GM21381 (cell line): ENCODE data around the gene ZNF777.
"Not testable (repeated sequence)": the region's sequence is repeated elsewhere in the genome, so short reads cannot be mapped to it uniquely, and the experiment has no call there.

Source experiments
- ATAC-seq: cut with Tn5 transposase; IDR thresholded peaks from one replicate; pipeline ENCODE4 v1.9.1; 2021; ENCODE audit warnings: mild to moderate bottlenecking, moderate library complexity; ENCODE audit not compliant: unreplicated experiment

The ZNF777 gene

GRCh38 chr7:149420006-149420405 lies 40.9 kb downstream of the ZNF777 start:
- ATAC-seq: no peak

- peak; percentile 24 for ATAC-seq
These were observed 45.3 kb downstream of the ZNF777 start for GRCh38 chr7:149415391-149416071.

GRCh38 chr7:149414745-149415390 lies 46.0 kb downstream of the ZNF777 start:
- peak; percentile 67 for ATAC-seq

- ATAC-seq: no peak
These were observed 46.7 kb downstream of the ZNF777 start for GRCh38 chr7:149414171-149414570.

GRCh38 chr7:149413083-149413482 lies 47.8 kb downstream of the ZNF777 start:
- ATAC-seq: not testable (repeated sequence)

- ATAC-seq: no peak
These were observed 51.0 kb downstream of the ZNF777 start for GRCh38 chr7:149409895-149410294.

GRCh38 chr7:149404825-149405224 lies 56.0 kb downstream of the ZNF777 start:
- ATAC-seq: no peak

GRCh38 chr7:149404396-149404795 lies 56.5 kb downstream of the ZNF777 start:
- ATAC-seq: no peak

- no peak for ATAC-seq
These were observed 62.6 kb downstream of the ZNF777 start for GRCh38 chr7:149398195-149398820.

- no peak for ATAC-seq
These were observed 63.3 kb downstream of the ZNF777 start for GRCh38 chr7:149397470-149398043.

GRCh38 chr7:149388550-149389335 lies 72.1 kb downstream of the ZNF777 start:
- not testable (repeated sequence) for ATAC-seq

- not testable (repeated sequence) for ATAC-seq
These were observed 74.3 kb downstream of the ZNF777 start for GRCh38 chr7:149386514-149386913.

- ATAC-seq: no peak
These were observed 75.5 kb downstream of the ZNF777 start for GRCh38 chr7:149385195-149385950.
